DOHH2 (cell line): ENCODE results near the gene COQ9.

ENCODE experiments used
- H3F3A ChIP-seq: fragments of 200-600 bp; sonication (generic), shearing (Covaris generic); 2 replicates; pipeline ENCODE4 v1.6.0; 2016; ENCODE audit warnings: antibody characterized with exemption, mild to moderate bottlenecking; ENCODE audit not compliant: control insufficient read depth, insufficient read depth
- H3K27ac ChIP-seq: fragments of 200-600 bp; sonication (generic); 2 replicates; pipeline ENCODE4 v1.5.1; 2014; ENCODE audit warnings: low read depth, mild to moderate bottlenecking, low read length, moderate library complexity
- H3K27me3 ChIP-seq: fragments of 200-600 bp; sonication (generic); 2 replicates; pipeline ENCODE4 v1.6.1; 2014; ENCODE audit warnings: mild to moderate bottlenecking, low read length, mixed read lengths; ENCODE audit not compliant: control insufficient read depth
- H3K36me3 ChIP-seq: fragments of 200-600 bp; sonication (generic); 2 replicates; pipeline ENCODE4 v1.6.1; 2014; ENCODE audit warnings: mild to moderate bottlenecking, low read length, moderate library complexity, mixed read lengths; ENCODE audit not compliant: control insufficient read depth
- H3K4me1 ChIP-seq: fragments of 200-600 bp; sonication (generic); 2 replicates; pipeline ENCODE4 v1.6.1; 2014; ENCODE audit warnings: mild to moderate bottlenecking, low read length, mixed read lengths; ENCODE audit not compliant: control insufficient read depth
- H3K4me2 ChIP-seq: fragments of 200-600 bp; sonication (generic); 2 replicates; pipeline ENCODE4 v1.6.0; 2014; ENCODE audit warnings: mild to moderate bottlenecking, low read length, moderate library complexity
- H3K4me3 ChIP-seq: fragments of 200-600 bp; sonication (generic); 2 replicates; pipeline ENCODE4 v1.5.1; 2014; ENCODE audit warnings: mild to moderate bottlenecking, low read length, mixed read lengths
- H3K79me2 ChIP-seq: fragments of 200-600 bp; sonication (generic); 2 replicates; pipeline ENCODE4 v1.6.1; 2014; ENCODE audit warnings: mild to moderate bottlenecking, low read length, mixed read lengths; ENCODE audit not compliant: control insufficient read depth
- H3K9me2 ChIP-seq: fragments of 200-600 bp; sonication (generic); replicated peaks from 2 replicates; pipeline ENCODE4 v1.6.1; 2014; ENCODE audit warnings: mild to moderate bottlenecking, low read length, mixed read lengths; ENCODE audit not compliant: control insufficient read depth
- H3K9me3 ChIP-seq: fragments of 200-600 bp; sonication (generic); 2 replicates; pipeline ENCODE4 v1.6.1; 2014; ENCODE audit warnings: antibody characterized with exemption, low read length, mixed read lengths; ENCODE audit not compliant: control insufficient read depth, insufficient read depth
- H4K20me1 ChIP-seq: fragments of 200-600 bp; sonication (generic); 2 replicates; pipeline ENCODE4 v1.6.0; 2014; ENCODE audit warnings: low read depth, mild to moderate bottlenecking, antibody characterized with exemption, low read length, moderate library complexity; ENCODE audit not compliant: control insufficient read depth, insufficient read depth
- EZH2phosphoT487 ChIP-seq: fragments of 200-600 bp; sonication (generic); IDR thresholded peaks from 2 replicates; pipeline ENCODE4 v1.6.1; 2017; ENCODE audit warnings: borderline replicate concordance, mild to moderate bottlenecking, antibody characterized with exemption, low read length, moderate library complexity, mixed read lengths
- TF ChIP-seq, protein P1 (sequence below): fragments of 200-600 bp; sonication (generic); IDR thresholded peaks from one replicate; pipeline ENCODE4 v1.5.1; 2014; ENCODE audit warnings: antibody characterized with exemption, mild to moderate bottlenecking, low read depth, low read length; ENCODE audit not compliant: poor library complexity, severe bottlenecking

Gene COQ9

DNA sequence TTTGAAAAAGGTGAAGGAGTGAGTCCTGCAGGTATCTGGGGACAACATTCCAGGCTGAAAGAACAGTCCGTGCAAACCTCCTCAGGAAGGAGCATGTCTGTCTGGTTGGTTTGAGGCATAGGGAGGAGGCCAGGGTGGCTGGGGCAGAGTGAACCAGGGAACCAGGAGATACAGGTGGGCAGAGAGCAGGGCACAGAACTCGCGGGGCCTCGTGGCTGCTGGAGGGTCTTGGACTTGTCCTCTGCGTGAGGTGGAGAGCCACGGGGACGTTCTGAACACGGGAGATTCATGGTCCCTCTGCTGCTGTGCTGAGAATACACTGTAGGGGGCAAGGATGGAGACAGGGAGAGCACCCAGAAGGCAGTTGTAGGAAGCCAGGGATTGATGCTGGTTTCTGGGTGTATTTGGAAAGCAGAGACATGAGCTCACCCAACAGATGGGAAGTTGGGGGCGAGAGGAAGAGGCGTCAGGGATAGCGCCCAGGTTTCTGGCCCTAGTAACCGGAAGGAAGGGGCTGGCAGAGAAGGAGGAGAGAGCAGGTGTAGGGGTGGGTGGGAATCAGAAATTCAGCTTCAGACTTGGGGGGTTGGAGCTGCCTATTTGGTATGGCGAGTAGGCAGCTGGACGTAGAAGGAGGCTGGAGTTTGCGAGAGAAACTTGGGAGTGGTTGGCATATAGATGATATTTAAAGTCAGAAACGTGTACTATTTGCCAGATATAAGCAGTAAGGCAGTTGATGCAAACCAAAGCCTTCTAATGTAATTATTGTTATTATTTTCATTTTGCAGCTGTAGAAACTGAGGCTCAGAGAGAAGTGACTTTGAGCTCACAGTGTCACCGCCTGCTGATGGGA lies 43.1 kb upstream of the COQ9 start, which contains the start of gene CCL17:
CCL17 (plus strand) TSS at position 803 of the 853 bp plus-strand sequence. CDS start 9,166 bp downstream, outside the sequence.
- Histone ChIP-seq H3K4me3 (no peak within 1 kb of the TSS), H3K36me3 (no peaks in the 10 kb centered on the region), H3K9me2 (no peaks in the 10 kb centered on the region), H4K20me1 (no peaks in the 10 kb centered on the region), H3K4me2 (no peak within 1 kb of the TSS), H3K9me3 (no peaks in the 10 kb centered on the region), H3K79me2 (no peaks in the 10 kb centered on the region), H3K27ac (no peak within 1 kb of the TSS), H3F3A (no peaks in the 10 kb centered on the region), H3K27me3 (peaks cover 22% of the 10 kb centered on the region; the same call in 1 of the 2 replicates), H3K4me1 (peaks cover 16% of the 10 kb centered on the region)
- no peak for TF ChIP-seq EZH2phosphoT487
- TF ChIP-seq, protein P1, sequence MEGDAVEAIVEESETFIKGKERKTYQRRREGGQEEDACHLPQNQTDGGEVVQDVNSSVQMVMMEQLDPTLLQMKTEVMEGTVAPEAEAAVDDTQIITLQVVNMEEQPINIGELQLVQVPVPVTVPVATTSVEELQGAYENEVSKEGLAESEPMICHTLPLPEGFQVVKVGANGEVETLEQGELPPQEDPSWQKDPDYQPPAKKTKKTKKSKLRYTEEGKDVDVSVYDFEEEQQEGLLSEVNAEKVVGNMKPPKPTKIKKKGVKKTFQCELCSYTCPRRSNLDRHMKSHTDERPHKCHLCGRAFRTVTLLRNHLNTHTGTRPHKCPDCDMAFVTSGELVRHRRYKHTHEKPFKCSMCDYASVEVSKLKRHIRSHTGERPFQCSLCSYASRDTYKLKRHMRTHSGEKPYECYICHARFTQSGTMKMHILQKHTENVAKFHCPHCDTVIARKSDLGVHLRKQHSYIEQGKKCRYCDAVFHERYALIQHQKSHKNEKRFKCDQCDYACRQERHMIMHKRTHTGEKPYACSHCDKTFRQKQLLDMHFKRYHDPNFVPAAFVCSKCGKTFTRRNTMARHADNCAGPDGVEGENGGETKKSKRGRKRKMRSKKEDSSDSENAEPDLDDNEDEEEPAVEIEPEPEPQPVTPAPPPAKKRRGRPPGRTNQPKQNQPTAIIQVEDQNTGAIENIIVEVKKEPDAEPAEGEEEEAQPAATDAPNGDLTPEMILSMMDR: no peak

DNA sequence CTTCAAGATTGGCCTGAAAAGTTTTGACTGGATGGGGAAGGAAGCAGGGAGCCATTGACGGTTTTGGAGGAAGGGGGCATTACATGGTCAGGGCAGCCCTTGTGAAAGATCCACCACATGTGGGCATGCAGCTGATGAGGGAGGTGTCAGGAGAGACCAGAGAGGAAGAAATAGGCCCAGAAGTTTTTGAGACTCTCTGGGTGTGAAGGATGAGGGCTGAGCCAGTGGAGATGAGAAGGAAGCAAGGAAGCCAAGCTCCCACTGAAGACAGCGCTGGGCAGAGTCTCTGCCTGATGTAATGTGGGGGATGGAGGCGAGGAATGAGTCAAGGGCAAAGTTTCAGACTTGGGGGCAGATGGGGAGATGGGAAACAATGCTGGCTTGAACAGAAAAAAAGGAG lies 42.2 kb upstream of the COQ9 start:
- Histone ChIP-seq H3K4me1 (peaks cover 11% of the 10 kb centered on the region), H3K27me3 (peaks cover 29% of the 10 kb centered on the region; the same call in 1 of the 2 replicates), H3K27ac (no peak overlapping the region), H3K9me3 (no peaks in the 10 kb centered on the region), H3K9me2 (no peaks in the 10 kb centered on the region), H3K4me2 (no peak overlapping the region), H4K20me1 (no peaks in the 10 kb centered on the region), H3K4me3 (no peak overlapping the region), H3F3A (no peaks in the 10 kb centered on the region), H3K79me2 (no peaks in the 10 kb centered on the region), H3K36me3 (no peaks in the 10 kb centered on the region)
- TF ChIP-seq, protein P1: no peak
- no peak for TF ChIP-seq EZH2phosphoT487

DNA sequence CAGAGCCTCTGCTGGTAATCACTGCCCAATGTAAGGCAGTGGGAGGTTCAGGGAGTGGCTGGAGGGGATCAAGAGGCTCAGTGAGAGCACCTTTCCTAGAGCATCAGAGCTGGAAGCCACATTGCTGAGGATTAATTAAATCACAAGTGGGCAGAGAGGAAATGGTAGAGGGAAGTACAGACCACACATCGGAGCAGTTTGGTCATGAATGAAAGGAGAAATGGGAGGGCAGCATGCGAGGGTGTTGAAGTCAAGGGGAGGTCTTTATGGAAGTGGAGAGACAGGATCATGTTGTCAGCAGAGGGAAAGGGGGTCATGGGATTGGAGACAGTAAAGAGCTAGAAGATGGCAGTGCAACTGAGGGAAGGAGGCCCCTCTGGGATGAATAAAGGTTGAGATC lies 40.4 kb upstream of the COQ9 start:
- 0 out of 2 replicates have a peak, but pooled peaks cover under 1% of the 10 kb centered on the region for H3K4me1 ChIP-seq
- peaks cover 41% of the 10 kb centered on the region for H3K27me3 ChIP-seq

More for the DNA sequence above, 40.4 kb upstream of the COQ9 start:
- no peak overlapping the region for H3K27ac ChIP-seq
- no peaks in the 10 kb centered on the region for H3K9me2 ChIP-seq
- H4K20me1 ChIP-seq: no peaks in the 10 kb centered on the region
- H3K4me3 ChIP-seq: no peak overlapping the region
- no peaks in the 10 kb centered on the region for H3K9me3 ChIP-seq
- H3K36me3 ChIP-seq: no peaks in the 10 kb centered on the region
- TF ChIP-seq EZH2phosphoT487: no peak
- TF ChIP-seq, protein P1: no peak
- no peak overlapping the region for H3K4me2 ChIP-seq
- no peaks in the 10 kb centered on the region for H3F3A ChIP-seq
- H3K79me2 ChIP-seq: no peaks in the 10 kb centered on the region
